Left ventricle myocardium inferior (tissue), 1 donor: ENCODE data around the gene CEP68. TPM values are rescaled to one million over a fixed set of nuclear protein-coding genes. Genes with fewer than 3 reads are reported as not detected.
A peak's percentile ranks its signal among the peaks of the same experiment; 100 is the strongest.
"Not testable (repeated sequence)": the region's sequence is repeated elsewhere in the genome, so short reads cannot be mapped to it uniquely, and the experiment has no call there.

Experiments used
- DNase-seq: peaks from one replicate; pipeline ENCODE4 v3.0.0-alpha.2; 2020
- H3K27ac ChIP-seq: fragments of 200-600 bp; replicated peaks from 2 replicates; pipeline ENCODE4 v1.8.0; 2021
- H3K27me3 ChIP-seq: fragments of 200-600 bp; 2 replicates; pipeline ENCODE4 v1.8.0; 2021; ENCODE audit warnings: low read depth
- H3K36me3 ChIP-seq: fragments of 200-600 bp; 2 replicates; pipeline ENCODE4 v1.8.0; 2021
- H3K4me1 ChIP-seq: fragments of 200-600 bp; 2 replicates; pipeline ENCODE4 v1.8.0; 2021
- H3K4me3 ChIP-seq: fragments of 200-600 bp; 2 replicates; pipeline ENCODE4 v1.8.0; 2021; ENCODE audit warnings: mild to moderate bottlenecking, moderate library complexity
- H3K9me3 ChIP-seq: fragments of 200-600 bp; replicated peaks from 2 replicates; pipeline ENCODE4 v1.8.0; 2021
- intact Hi-C: fragments of 100-400 bp; cut with micrococcal nuclease; formaldehyde crosslinking; loops from one replicate; pipeline ENCODE4 v1.11.0; 2022
- total RNA-seq: library from RNA; stranded (reverse); fragmentation: NEBNext Ultra II Directional; extraction: Animal tissue kit (Norgen Biotek cat#: 25700); gene quantifications from one replicate; pipeline ENCODE4 v1.2.1, GENCODE V29; 2021
- TF ChIP-seq, protein P1 (sequence below): fragments of 200-600 bp; IDR thresholded peaks from 2 replicates; pipeline ENCODE4 v1.8.0; 2021; ENCODE audit warnings: antibody characterized with exemption, mild to moderate bottlenecking, borderline replicate concordance
- donor health status: DM: no; HTN: yes; CAD: no; lungs with severe emphysema.

The CEP68 gene
- total RNA-seq, 1 donor from 2014 or later = 20.2 TPM

DNA sequence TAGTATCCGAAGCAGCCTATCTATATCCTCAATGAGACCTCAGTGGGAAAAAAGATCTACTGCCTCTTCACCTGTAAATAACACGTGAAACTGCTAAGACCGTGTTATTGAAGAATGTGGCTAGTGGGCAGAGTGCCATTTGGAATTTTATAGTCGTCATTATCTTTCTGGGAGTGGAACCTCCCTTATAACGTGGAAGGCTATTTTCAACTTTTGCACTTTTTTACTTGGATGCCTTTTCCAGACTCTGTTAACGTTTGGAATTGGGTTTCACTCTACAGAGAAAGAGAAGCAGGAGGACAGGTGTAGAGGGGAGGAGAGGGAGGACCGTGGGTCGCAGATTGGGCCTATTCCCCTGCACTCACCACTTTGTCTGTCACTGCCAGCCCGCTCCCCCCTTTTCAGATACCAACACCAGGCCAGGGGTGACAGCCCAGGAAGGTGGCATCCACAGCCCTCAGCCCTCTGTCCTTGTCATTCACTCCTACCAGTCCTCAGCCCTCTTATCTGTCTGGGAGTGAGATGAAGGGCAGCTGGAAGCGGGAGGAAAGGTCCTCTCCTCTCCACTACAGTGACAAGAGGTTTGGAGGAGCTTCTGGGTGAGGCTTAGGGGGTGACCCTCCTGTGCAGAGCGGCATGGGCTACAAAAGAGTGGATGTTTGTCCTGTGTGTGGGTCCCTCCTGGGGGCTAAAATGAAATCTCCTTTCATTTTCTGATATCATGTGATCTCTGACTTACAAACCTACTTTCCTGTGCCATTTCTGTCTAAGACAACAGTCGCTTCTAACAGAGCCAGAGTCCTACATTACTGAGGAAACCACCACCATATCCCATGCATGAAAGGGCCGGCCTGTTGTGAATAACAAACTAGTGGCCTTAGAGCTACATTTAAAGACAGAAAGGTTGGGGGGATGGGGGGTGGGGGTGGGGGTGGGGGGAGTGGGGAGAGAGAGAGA lies 23.9 kb upstream of the CEP68 start:
- Histone ChIP-seq H3K27me3 (no peaks in the 10 kb centered on the region), H3K9me3 (no peaks in the 10 kb centered on the region), H3K4me1 (peaks cover 14% of the 10 kb centered on the region), H3K4me3 (no peak overlapping the region), H3K36me3 (no peaks in the 10 kb centered on the region), H3K27ac (no peak overlapping the region)
- intact Hi-C loops = no loop called here
- no peak for DNase-seq
- TF ChIP-seq, protein P1, sequence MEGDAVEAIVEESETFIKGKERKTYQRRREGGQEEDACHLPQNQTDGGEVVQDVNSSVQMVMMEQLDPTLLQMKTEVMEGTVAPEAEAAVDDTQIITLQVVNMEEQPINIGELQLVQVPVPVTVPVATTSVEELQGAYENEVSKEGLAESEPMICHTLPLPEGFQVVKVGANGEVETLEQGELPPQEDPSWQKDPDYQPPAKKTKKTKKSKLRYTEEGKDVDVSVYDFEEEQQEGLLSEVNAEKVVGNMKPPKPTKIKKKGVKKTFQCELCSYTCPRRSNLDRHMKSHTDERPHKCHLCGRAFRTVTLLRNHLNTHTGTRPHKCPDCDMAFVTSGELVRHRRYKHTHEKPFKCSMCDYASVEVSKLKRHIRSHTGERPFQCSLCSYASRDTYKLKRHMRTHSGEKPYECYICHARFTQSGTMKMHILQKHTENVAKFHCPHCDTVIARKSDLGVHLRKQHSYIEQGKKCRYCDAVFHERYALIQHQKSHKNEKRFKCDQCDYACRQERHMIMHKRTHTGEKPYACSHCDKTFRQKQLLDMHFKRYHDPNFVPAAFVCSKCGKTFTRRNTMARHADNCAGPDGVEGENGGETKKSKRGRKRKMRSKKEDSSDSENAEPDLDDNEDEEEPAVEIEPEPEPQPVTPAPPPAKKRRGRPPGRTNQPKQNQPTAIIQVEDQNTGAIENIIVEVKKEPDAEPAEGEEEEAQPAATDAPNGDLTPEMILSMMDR = no peak

DNA sequence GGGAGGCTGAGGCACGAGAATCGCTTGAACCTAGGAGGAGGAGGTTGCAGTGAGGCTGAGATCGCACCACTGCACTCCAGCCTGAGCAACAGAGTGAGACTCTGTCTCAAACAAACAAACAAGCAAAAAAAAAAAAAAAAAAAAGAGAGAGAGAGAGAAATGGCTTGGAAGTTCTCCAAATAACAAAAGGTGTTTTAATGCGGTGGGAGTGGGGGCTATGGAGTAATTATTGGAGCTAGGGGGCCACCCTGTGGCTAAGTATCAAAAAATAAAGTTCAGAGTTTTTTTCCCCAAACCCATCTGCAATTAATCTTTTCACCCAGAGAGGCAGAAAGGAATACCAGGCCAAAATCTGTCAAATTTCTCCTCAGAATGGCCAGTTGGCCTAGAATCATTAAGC lies 23.0 kb upstream of the CEP68 start:
- no peak overlapping the region for H3K27ac ChIP-seq
- TF ChIP-seq, protein P1 = peak; percentile 23
- intact Hi-C loops = no loop called here
- H3K27me3 ChIP-seq = no peaks in the 10 kb centered on the region
- no peak overlapping the region for H3K4me3 ChIP-seq
- H3K9me3 ChIP-seq = no peaks in the 10 kb centered on the region
- no peak for DNase-seq
- H3K36me3 ChIP-seq = no peaks in the 10 kb centered on the region
- peaks cover 11% of the 10 kb centered on the region for H3K4me1 ChIP-seq

DNA sequence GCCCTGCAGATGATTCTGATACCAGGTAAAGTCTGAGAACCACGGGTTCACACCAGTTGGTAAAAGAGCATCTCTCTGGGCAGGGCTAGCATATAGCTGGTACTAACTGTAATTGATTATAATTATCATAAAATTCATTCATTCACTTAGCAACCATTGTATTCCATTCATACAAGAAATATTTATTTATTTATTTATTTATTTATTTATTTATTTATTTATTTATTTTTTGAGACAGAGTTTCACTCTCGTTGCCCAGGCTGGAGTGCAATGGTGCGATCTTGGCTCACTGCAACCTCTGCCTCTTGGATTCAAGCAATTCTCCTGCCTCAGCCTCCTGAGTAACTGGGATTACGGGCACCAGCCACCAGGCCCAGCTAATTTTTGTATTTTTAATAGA lies 22.5 kb upstream of the CEP68 start:
- not testable (repeated sequence) for H3K27ac ChIP-seq

DNA sequence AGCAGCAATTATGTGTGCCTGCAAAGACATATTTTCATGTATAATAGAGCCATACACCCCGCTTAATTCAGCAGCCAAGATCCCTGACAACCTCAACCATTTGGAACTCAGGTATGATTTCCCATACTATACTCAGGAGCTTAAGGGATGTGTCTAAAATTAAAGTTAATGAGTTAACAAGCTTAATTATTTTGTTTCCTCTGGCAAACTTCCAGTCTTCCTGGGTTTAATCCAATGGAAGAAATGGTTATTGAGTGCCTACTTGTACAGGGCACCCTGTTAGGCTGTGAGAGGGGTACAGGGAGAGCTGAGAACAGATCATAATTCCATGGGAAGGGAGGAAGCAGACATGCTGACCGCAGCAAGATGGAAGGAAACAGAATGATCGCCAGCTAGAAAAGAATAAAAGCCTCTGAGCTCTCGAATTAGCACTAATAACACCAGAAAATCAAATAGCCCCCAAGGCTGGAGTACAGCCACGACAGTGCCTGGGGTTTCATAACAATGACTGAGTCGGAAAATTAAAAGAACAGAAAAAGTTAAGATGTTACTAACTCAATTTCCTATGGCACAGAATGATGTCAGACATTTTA lies 20.8 kb upstream of the CEP68 start:
- H3K27ac ChIP-seq = no peak overlapping the region
- H3K9me3 ChIP-seq = no peaks in the 10 kb centered on the region
- intact Hi-C loops = loop anchor here (5.0 kb wide), 1 partner anchor 118 kb away; no protein-coding TSS in a partner anchor
- no peak overlapping the region for H3K4me3 ChIP-seq
- no peak for DNase-seq
- H3K27me3 ChIP-seq = no peaks in the 10 kb centered on the region
- TF ChIP-seq, protein P1 = no peak
- H3K4me1 ChIP-seq = peaks cover 12% of the 10 kb centered on the region
- H3K36me3 ChIP-seq = no peaks in the 10 kb centered on the region

More for the DNA sequence above, 22.5 kb upstream of the CEP68 start:
- H3K36me3 ChIP-seq, H3K4me1 ChIP-seq, H3K27me3 ChIP-seq, DNase-seq, H3K4me3 ChIP-seq, H3K9me3 ChIP-seq, intact Hi-C loops: not testable (repeated sequence)

DNA sequence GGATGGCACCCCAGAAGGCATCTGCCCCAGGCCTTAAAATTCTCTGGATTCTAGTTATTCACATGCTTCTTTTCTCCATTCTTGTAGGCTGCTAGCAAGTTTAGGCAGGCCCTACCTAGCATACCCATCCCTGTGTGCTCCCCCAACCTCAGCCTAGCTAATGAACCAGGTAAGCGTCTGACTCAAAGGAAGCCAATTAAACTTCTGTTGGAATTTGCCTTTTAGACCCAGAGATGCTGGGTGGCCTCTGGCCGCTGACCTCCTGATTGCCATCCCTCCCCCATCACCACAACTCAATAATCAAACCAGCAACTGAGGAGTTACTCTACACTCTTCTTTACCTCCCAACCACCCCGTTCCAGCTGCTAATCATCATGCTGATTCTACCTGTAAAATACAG lies 19.0 kb upstream of the CEP68 start:
- Histone ChIP-seq H3K4me1 (peaks cover 8% of the 10 kb centered on the region), H3K27me3 (no peaks in the 10 kb centered on the region), H3K36me3 (no peaks in the 10 kb centered on the region), H3K4me3 (no peak overlapping the region), H3K27ac (no peak overlapping the region), H3K9me3 (no peaks in the 10 kb centered on the region)
- TF ChIP-seq, protein P1 = no peak
- no peak for DNase-seq
- intact Hi-C loops = loop anchor here (5.0 kb wide), 1 partner anchor 120 kb away; no protein-coding TSS in a partner anchor
